SU-DHL-6 (cell line): Measurements from ENCODE around the gene HIVEP2.

Experiments used
- H2AFZ ChIP-seq: fragments of 200-600 bp; sonication (generic); 2 replicates; pipeline ENCODE4 v1.6.1; 2014; ENCODE audit warnings: low read depth, mild to moderate bottlenecking, moderate library complexity, mixed read lengths, antibody characterized with exemption, low read length; ENCODE audit not compliant: severe bottlenecking
- H3F3A ChIP-seq: fragments of 200-600 bp; shearing (Covaris generic); 2 replicates; pipeline ENCODE4 v1.6.0; 2016; ENCODE audit warnings: antibody characterized with exemption, mild to moderate bottlenecking; ENCODE audit not compliant: insufficient read depth
- H3K27ac ChIP-seq: fragments of 200-600 bp; sonication (generic); 2 replicates; pipeline ENCODE4 v1.5.1; 2016; ENCODE audit warnings: low read depth, mild to moderate bottlenecking, low read length, moderate library complexity, mixed read lengths
- H3K27me3 ChIP-seq: fragments of 200-600 bp; sonication (generic), shearing (Covaris generic); 2 replicates; pipeline ENCODE4 v1.6.0; 2014; ENCODE audit warnings: mild to moderate bottlenecking, low read length
- H3K36me3 ChIP-seq: fragments of 200-600 bp; sonication (generic); 2 replicates; pipeline ENCODE4 v1.6.1; 2014; ENCODE audit warnings: mild to moderate bottlenecking, low read length, mixed read lengths
- H3K4me2 ChIP-seq: fragments of 300-600, 200-600 bp; shearing (Covaris generic), sonication (generic); 2 replicates; pipeline ENCODE4 v1.6.0; 2014; ENCODE audit warnings: low read length, low read depth, mild to moderate bottlenecking; ENCODE audit not compliant: poor library complexity, severe bottlenecking
- H3K4me3 ChIP-seq: fragments of 200-600 bp; sonication (generic); 2 replicates; pipeline ENCODE4 v1.5.1; 2014; ENCODE audit warnings: antibody characterized with exemption, low read length, mild to moderate bottlenecking, mixed read lengths; ENCODE audit not compliant: insufficient read depth, poor library complexity, severe bottlenecking
- H3K79me2 ChIP-seq: fragments of 200-600 bp; sonication (generic); 2 replicates; pipeline ENCODE4 v1.6.1; 2014; ENCODE audit warnings: mild to moderate bottlenecking, low read length, moderate library complexity; ENCODE audit not compliant: insufficient read depth
- H3K9ac ChIP-seq: fragments of 200-600 bp; sonication (generic); 2 replicates; pipeline ENCODE4 v1.7.0; 2014; ENCODE audit warnings: mild to moderate bottlenecking, low read length
- H3K9me2 ChIP-seq: fragments of 200-600 bp; sonication (generic); replicated peaks from 2 replicates; pipeline ENCODE4 v1.6.1; 2014; ENCODE audit warnings: low read length; ENCODE audit not compliant: insufficient read depth
- H3K9me3 ChIP-seq: fragments of 200-600 bp; sonication (generic); 2 replicates; pipeline ENCODE4 v1.6.1; 2014; ENCODE audit warnings: low read length, mixed read lengths; ENCODE audit not compliant: insufficient read depth
- H4K20me1 ChIP-seq: fragments of 200-600 bp; sonication (generic); 2 replicates; pipeline ENCODE4 v1.6.1; 2014; ENCODE audit warnings: low read depth, mild to moderate bottlenecking, antibody characterized with exemption, low read length, moderate library complexity, mixed read lengths
- EZH2phosphoT487 ChIP-seq: fragments of 200-600 bp; sonication (generic), shearing (Covaris generic); conservative IDR thresholded peaks from 2 replicates; pipeline ENCODE4 v1.6.1; 2018; ENCODE audit warnings: mild to moderate bottlenecking, antibody characterized with exemption, low read length, moderate library complexity, mixed read lengths
- TF ChIP-seq, protein P1 (sequence below): fragments of 200-600 bp; sonication (generic); IDR thresholded peaks from one replicate; pipeline ENCODE4 v1.5.1; 2017; ENCODE audit warnings: antibody characterized with exemption, mild to moderate bottlenecking, low read length, moderate library complexity; ENCODE audit not compliant: insufficient read depth, poor library complexity, severe bottlenecking

The HIVEP2 gene

DNA sequence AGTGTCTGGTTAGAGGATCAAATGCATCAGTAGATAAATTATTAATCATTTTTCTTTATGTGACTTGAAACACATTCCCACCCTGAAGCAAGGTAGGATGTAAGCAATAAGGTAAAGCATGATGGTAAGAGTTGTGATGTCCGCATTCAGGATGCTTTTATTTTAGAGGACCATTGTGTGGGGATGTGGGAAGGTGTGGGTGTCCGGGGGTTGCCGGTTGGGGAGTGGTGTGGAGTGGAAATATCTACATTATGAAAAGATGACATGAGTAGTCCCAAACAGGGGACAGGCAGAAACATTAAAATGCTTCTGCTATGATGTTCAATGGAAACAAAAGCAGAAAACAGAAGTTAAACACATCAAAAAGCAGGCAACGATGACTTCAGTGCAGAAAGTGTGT lies 215.4 kb downstream of the HIVEP2 start:
- Histone ChIP-seq H2AFZ (no peak overlapping the region), H3K4me3 (no peak overlapping the region), H3K9ac (no peak overlapping the region), H3F3A (no peaks in the 10 kb centered on the region), H3K4me2 (no peak overlapping the region), H3K36me3 (no peaks in the 10 kb centered on the region), H4K20me1 (no peaks in the 10 kb centered on the region), H3K79me2 (no peaks in the 10 kb centered on the region), H3K9me2 (no peaks in the 10 kb centered on the region), H3K27ac (no peak overlapping the region), H3K27me3 (no peaks in the 10 kb centered on the region), H3K9me3 (no peaks in the 10 kb centered on the region)
- TF ChIP-seq EZH2phosphoT487: no peak
- TF ChIP-seq, protein P1, sequence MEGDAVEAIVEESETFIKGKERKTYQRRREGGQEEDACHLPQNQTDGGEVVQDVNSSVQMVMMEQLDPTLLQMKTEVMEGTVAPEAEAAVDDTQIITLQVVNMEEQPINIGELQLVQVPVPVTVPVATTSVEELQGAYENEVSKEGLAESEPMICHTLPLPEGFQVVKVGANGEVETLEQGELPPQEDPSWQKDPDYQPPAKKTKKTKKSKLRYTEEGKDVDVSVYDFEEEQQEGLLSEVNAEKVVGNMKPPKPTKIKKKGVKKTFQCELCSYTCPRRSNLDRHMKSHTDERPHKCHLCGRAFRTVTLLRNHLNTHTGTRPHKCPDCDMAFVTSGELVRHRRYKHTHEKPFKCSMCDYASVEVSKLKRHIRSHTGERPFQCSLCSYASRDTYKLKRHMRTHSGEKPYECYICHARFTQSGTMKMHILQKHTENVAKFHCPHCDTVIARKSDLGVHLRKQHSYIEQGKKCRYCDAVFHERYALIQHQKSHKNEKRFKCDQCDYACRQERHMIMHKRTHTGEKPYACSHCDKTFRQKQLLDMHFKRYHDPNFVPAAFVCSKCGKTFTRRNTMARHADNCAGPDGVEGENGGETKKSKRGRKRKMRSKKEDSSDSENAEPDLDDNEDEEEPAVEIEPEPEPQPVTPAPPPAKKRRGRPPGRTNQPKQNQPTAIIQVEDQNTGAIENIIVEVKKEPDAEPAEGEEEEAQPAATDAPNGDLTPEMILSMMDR: no peak

- no peak overlapping the region for H3K9ac ChIP-seq
- H4K20me1 ChIP-seq: no peaks in the 10 kb centered on the region
- H2AFZ ChIP-seq: no peak overlapping the region
- no peaks in the 10 kb centered on the region for H3K79me2 ChIP-seq
- no peak overlapping the region for H3K27ac ChIP-seq
- no peaks in the 10 kb centered on the region for H3K9me2 ChIP-seq
- H3F3A ChIP-seq: no peaks in the 10 kb centered on the region
- no peaks in the 10 kb centered on the region for H3K36me3 ChIP-seq
- H3K4me3 ChIP-seq: no peak overlapping the region
- no peaks in the 10 kb centered on the region for H3K27me3 ChIP-seq
- H3K9me3 ChIP-seq: no peaks in the 10 kb centered on the region
- TF ChIP-seq EZH2phosphoT487: no peak
- TF ChIP-seq, protein P1: no peak
- no peak overlapping the region for H3K4me2 ChIP-seq
Observed at GRCh38 chr6:142728910-142729481, 216.0 kb downstream of the HIVEP2 start.

GRCh38 chr6:142728364-142728763 lies 216.6 kb downstream of the HIVEP2 start:
- Histone ChIP-seq H3K27ac (no peak overlapping the region), H3K27me3 (no peaks in the 10 kb centered on the region), H3K9me2 (no peaks in the 10 kb centered on the region), H3K4me3 (no peak overlapping the region), H3K36me3 (no peaks in the 10 kb centered on the region), H4K20me1 (no peaks in the 10 kb centered on the region), H3K79me2 (no peaks in the 10 kb centered on the region), H3K9me3 (no peaks in the 10 kb centered on the region), H3F3A (no peaks in the 10 kb centered on the region), H3K9ac (no peak overlapping the region), H2AFZ (no peak overlapping the region), H3K4me2 (no peak overlapping the region)
- no peak for TF ChIP-seq EZH2phosphoT487
- TF ChIP-seq, protein P1: no peak
